ENCODE results near the gene NEK10. TPM values are rescaled to one million over a fixed set of nuclear protein-coding genes. Genes with fewer than 3 reads are reported as not detected.
A peak's percentile ranks its signal among the peaks of the same experiment; 100 is the strongest.

The NEK10 gene
- total and polyA plus RNA-seq, 2 donors from 2014 or later, result 1.0 to 4.1 TPM

DNA sequence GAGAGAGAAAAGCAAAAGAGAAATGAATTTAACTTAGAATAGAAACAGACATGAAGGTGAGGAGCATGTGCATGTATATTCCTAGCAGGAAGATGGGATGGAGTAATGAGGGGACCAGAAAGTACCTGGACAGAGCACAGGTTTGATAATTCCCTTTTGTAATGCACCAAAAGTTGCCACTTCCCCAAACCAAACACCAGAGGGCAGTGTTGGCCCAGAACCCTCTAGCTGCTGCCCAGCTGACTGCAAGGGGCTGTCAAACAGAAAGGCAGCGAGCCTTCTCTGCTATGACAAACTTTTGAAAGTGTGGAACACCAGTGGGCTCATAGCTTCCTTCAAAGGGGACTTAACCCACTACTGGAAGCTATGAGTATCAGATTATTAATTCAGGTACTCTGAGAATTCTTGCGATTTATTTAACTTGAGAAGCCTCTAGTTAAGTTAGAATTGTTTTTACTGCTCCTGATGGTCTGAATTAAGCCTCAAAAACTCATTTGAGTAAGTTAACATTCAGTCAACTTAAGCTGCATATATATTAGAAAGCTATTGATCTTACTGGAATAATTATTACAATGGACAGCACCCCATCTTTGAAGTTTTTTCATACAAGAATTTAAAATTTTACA is 234.9 kb downstream of the NEK10 start:
- Histone ChIP-seq H3K27ac (ENCODE audit: low read depth in 2 of 2, low read length in 2 of 2) (no peak overlapping the region), H3K9me3 (ENCODE audit: control insufficient read depth in 2 of 3, insufficient read depth in 1 of 3, low read length in 3 of 3) (no peaks in the 10 kb centered on the region), H3K36me3 (ENCODE audit: control insufficient read depth in 2 of 3, insufficient read depth in 3 of 3, low read length in 3 of 3) (no peaks in the 10 kb centered on the region), H3K4me3 (ENCODE audit: low read length in 3 of 3) (no peak overlapping the region), H3K27me3 (ENCODE audit: control insufficient read depth, insufficient read depth, low read length) (no peaks in the 10 kb centered on the region), H3K4me1 (ENCODE audit: control insufficient read depth in 2 of 3, insufficient read depth in 2 of 3, low read depth in 1 of 3, low read length in 3 of 3) (no peaks in the 10 kb centered on the region), H3K9ac (ENCODE audit: low read length in 3 of 3) (no peak overlapping the region)
- DNase-seq, result peak in 4 of 5 donors; percentile 65 to 89 (median 72)
- FAIRE-seq, result no peak
- intact Hi-C loops (cut with DNase I), result no loop called here
- peak; percentile 90 for TF ChIP-seq CTCF (IDR thresholded peaks at IDR 0.05; ENCODE audit: borderline replicate concordance, extremely low read depth, insufficient read depth)

DNA sequence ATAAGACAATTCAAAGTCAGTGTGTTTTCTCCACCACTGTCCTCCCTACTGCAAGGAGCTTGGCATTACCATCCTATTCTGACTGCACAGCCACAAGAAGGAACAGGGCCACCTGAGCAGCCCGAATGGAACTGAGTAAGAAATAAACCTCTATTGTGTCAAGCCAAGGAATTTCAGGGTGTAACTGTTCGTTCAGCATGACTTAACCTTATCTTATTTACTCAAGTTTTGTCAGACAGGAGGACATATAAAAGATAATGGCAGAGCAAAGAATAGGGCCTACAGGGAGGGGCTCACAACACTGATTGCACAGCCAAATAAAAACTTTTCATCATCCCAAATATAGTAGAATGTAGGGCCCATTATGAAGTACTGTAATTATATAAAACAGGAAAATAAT is 236.1 kb downstream of the NEK10 start:
- no peak overlapping the region for H3K4me3 ChIP-seq (ENCODE audit: low read length in 3 of 3)

GRCh38 chr3:27130796-27131195 is 238.4 kb downstream of the NEK10 start:
- Histone ChIP-seq H3K27ac (ENCODE audit: low read depth in 2 of 2, low read length in 2 of 2) (no peak overlapping the region), H3K9ac (ENCODE audit: low read length in 3 of 3) (no peak overlapping the region), H3K4me1 (ENCODE audit: control insufficient read depth in 2 of 3, insufficient read depth in 2 of 3, low read depth in 1 of 3, low read length in 3 of 3) (no peaks in the 10 kb centered on the region), H3K27me3 (ENCODE audit: control insufficient read depth, insufficient read depth, low read length) (no peaks in the 10 kb centered on the region), H3K9me3 (ENCODE audit: control insufficient read depth in 2 of 3, insufficient read depth in 1 of 3, low read length in 3 of 3) (no peaks in the 10 kb centered on the region), H3K36me3 (ENCODE audit: control insufficient read depth in 2 of 3, insufficient read depth in 3 of 3, low read length in 3 of 3) (no peaks in the 10 kb centered on the region), H3K4me3 (ENCODE audit: low read length in 3 of 3) (no peak overlapping the region)
- intact Hi-C loops (cut with DNase I), result no loop called here
- DNase-seq (no peak), FAIRE-seq (no peak)
- no peak for TF ChIP-seq CTCF (IDR thresholded peaks at IDR 0.05; ENCODE audit: borderline replicate concordance, extremely low read depth, insufficient read depth)

More for the DNA sequence above, 236.1 kb downstream of the NEK10 start:
- no peaks in the 10 kb centered on the region for H3K27me3 ChIP-seq (ENCODE audit: control insufficient read depth, insufficient read depth, low read length)
- no peak for FAIRE-seq
- no peaks in the 10 kb centered on the region for H3K9me3 ChIP-seq (ENCODE audit: control insufficient read depth in 2 of 3, insufficient read depth in 1 of 3, low read length in 3 of 3)
- no peak for DNase-seq
- no peaks in the 10 kb centered on the region for H3K4me1 ChIP-seq (ENCODE audit: control insufficient read depth in 2 of 3, insufficient read depth in 2 of 3, low read depth in 1 of 3, low read length in 3 of 3)
- no peaks in the 10 kb centered on the region for H3K36me3 ChIP-seq (ENCODE audit: control insufficient read depth in 2 of 3, insufficient read depth in 3 of 3, low read length in 3 of 3)
- no peak for TF ChIP-seq CTCF (IDR thresholded peaks at IDR 0.05; ENCODE audit: borderline replicate concordance, extremely low read depth, insufficient read depth)
- intact Hi-C loops (cut with DNase I), result no loop called here
- no peak overlapping the region for H3K27ac ChIP-seq (ENCODE audit: low read depth in 2 of 2, low read length in 2 of 2)
- no peak overlapping the region for H3K9ac ChIP-seq (ENCODE audit: low read length in 3 of 3)

GRCh38 chr3:27127879-27128278 is 241.3 kb downstream of the NEK10 start:
- Histone ChIP-seq H3K4me1 (ENCODE audit: control insufficient read depth in 2 of 3, insufficient read depth in 2 of 3, low read depth in 1 of 3, low read length in 3 of 3) (no peaks in the 10 kb centered on the region), H3K27me3 (ENCODE audit: control insufficient read depth, insufficient read depth, low read length) (no peaks in the 10 kb centered on the region), H3K27ac (ENCODE audit: low read depth in 2 of 2, low read length in 2 of 2) (no peak overlapping the region), H3K9ac (ENCODE audit: low read length in 3 of 3) (no peak overlapping the region), H3K4me3 (ENCODE audit: low read length in 3 of 3) (no peak overlapping the region), H3K36me3 (ENCODE audit: control insufficient read depth in 2 of 3, insufficient read depth in 3 of 3, low read length in 3 of 3) (no peaks in the 10 kb centered on the region), H3K9me3 (ENCODE audit: control insufficient read depth in 2 of 3, insufficient read depth in 1 of 3, low read length in 3 of 3) (no peaks in the 10 kb centered on the region)
- DNase-seq (no peak), FAIRE-seq (no peak)
- no peak for TF ChIP-seq CTCF (IDR thresholded peaks at IDR 0.05; ENCODE audit: borderline replicate concordance, extremely low read depth, insufficient read depth)
- intact Hi-C loops (cut with DNase I), result no loop called here
